H1 (cell line): ENCODE measurements around the gene KLHL41.

ENCODE experiments used
- CHD1 ChIP-seq: IDR thresholded peaks from 2 replicates; pipeline ENCODE4 v1.6.1; 2012; ENCODE audit warnings: low read depth, low read length, improper control_type of control experiment
- CTCF ChIP-seq, 3 experiments: IDR thresholded peaks; 1 replicate in 2 of 3; 2 replicates in 1 of 3; pipeline versions ENCODE4 v1.5.1 to v1.6.1; 2011; ENCODE audit warnings: low read length in 3 of 3, mild to moderate bottlenecking in 3 of 3, inconsistent platforms in 2 of 3, low read depth in 1 of 3, moderate library complexity in 1 of 3; ENCODE audit not compliant: insufficient read depth in 1 of 3; ENCODE audit errors: control extremely low read depth in 1 of 3
- POLR2A ChIP-seq, 2 experiments: IDR thresholded peaks; 1 replicate in 1 of 2; 2 replicates in 1 of 2; pipeline ENCODE4 v1.6.1; 2011; ENCODE audit warnings: low read depth in 2 of 2, low read length in 2 of 2, mild to moderate bottlenecking in 2 of 2; ENCODE audit errors: control extremely low read depth in 1 of 2
- RNF2 ChIP-seq: fragments of 200-900, 300-1000 bp; sonication (generic); IDR thresholded peaks from 2 replicates; pipeline ENCODE4 v1.7.1; 2016; ENCODE audit warnings: borderline replicate concordance, low read depth, mild to moderate bottlenecking, antibody characterized with exemption, low read length; ENCODE audit not compliant: poor library complexity, severe bottlenecking; ENCODE audit errors: missing control alignments
- YY1 ChIP-seq: IDR thresholded peaks from 2 replicates; pipeline ENCODE4 v1.6.1; 2011; ENCODE audit warnings: low read depth, mild to moderate bottlenecking, low read length

GRCh38 chr2:169510496-169510895 lies 994 bp downstream of the KLHL41 start:
- TF ChIP-seq CTCF (IDR thresholded peaks at IDR 0.05; ENCODE audit: control extremely low read depth in 1 of 3, insufficient read depth in 1 of 3, low read depth in 1 of 3, low read length in 3 of 3) (no peak), RNF2 (no peak), CHD1 (no peak), YY1 (no peak), POLR2A (IDR thresholded peaks at IDR 0.05; ENCODE audit: control extremely low read depth in 1 of 2, low read depth in 2 of 2, low read length in 2 of 2) (no peak)
